GM19328 (cell line): ENCODE measurements around the gene WASHC2C.
"Not testable (repeated sequence)": the region's sequence is repeated elsewhere in the genome, so short reads cannot be mapped to it uniquely, and the experiment has no call there.

Experiments used
- ATAC-seq: cut with Tn5 transposase; IDR thresholded peaks from one replicate; pipeline ENCODE4 v1.9.1; 2021; ENCODE audit warnings: mild to moderate bottlenecking, moderate library complexity; ENCODE audit not compliant: unreplicated experiment

Gene WASHC2C

GRCh38 chr10:45726703-45727420 lies at the start of gene WASHC2C:
Gene WASHC2C, plus strand, starts transcription at chr10:45727266. Its CDS starts 52 bp downstream, at chr10:45727318.
- peak; percentile 90 for ATAC-seq

GRCh38 chr10:45678467-45678866 lies 48.6 kb upstream of the WASHC2C start:
- ATAC-seq: not testable (repeated sequence)

- not testable (repeated sequence) for ATAC-seq
These were observed 16.8 kb upstream of the WASHC2C start for GRCh38 chr10:45710200-45710796.

- not testable (repeated sequence) for ATAC-seq
These were observed 15.8 kb upstream of the WASHC2C start for GRCh38 chr10:45711223-45711622.

GRCh38 chr10:45717053-45717452 lies 10.0 kb upstream of the WASHC2C start:
- ATAC-seq: not testable (repeated sequence)

- ATAC-seq: not testable (repeated sequence)
These were observed 9.4 kb upstream of the WASHC2C start for GRCh38 chr10:45717642-45718041.

GRCh38 chr10:45721503-45721902 lies 5.6 kb upstream of the WASHC2C start:
- not testable (repeated sequence) for ATAC-seq

- ATAC-seq: not testable (repeated sequence)
These were observed 3.2 kb upstream of the WASHC2C start for GRCh38 chr10:45723851-45724250.

- peak; percentile 53 for ATAC-seq
These were observed 427 bp downstream of the WASHC2C start for GRCh38 chr10:45727421-45727965.

- ATAC-seq: not testable (repeated sequence)
These were observed 7.4 kb downstream of the WASHC2C start for GRCh38 chr10:45734449-45734848.

GRCh38 chr10:45734867-45735266 lies 7.8 kb downstream of the WASHC2C start:
- ATAC-seq: not testable (repeated sequence)

GRCh38 chr10:45741559-45741958 lies 14.5 kb downstream of the WASHC2C start:
- ATAC-seq: not testable (repeated sequence)

- ATAC-seq: not testable (repeated sequence)
These were observed 14.9 kb downstream of the WASHC2C start for GRCh38 chr10:45742014-45742413.

- ATAC-seq: not testable (repeated sequence)
These were observed 24.1 kb downstream of the WASHC2C start for GRCh38 chr10:45751141-45751540.

- not testable (repeated sequence) for ATAC-seq
These were observed 25.1 kb downstream of the WASHC2C start for GRCh38 chr10:45752210-45752609.

- ATAC-seq: not testable (repeated sequence)
These were observed 27.0 kb downstream of the WASHC2C start for GRCh38 chr10:45753979-45754495.

GRCh38 chr10:45755083-45755482 lies 28.0 kb downstream of the WASHC2C start:
- not testable (repeated sequence) for ATAC-seq

GRCh38 chr10:45756065-45756464 lies 29.0 kb downstream of the WASHC2C start:
- ATAC-seq: not testable (repeated sequence)

- not testable (repeated sequence) for ATAC-seq
These were observed 30.8 kb downstream of the WASHC2C start for GRCh38 chr10:45757661-45758396.

- ATAC-seq: not testable (repeated sequence)
These were observed 34.6 kb downstream of the WASHC2C start for GRCh38 chr10:45761622-45762021.

- ATAC-seq: not testable (repeated sequence)
These were observed 36.0 kb downstream of the WASHC2C start for GRCh38 chr10:45763037-45763436.
